Mucosa of descending colon (tissue), 3 donors: ENCODE data around the gene LPAR4. TPM values are rescaled to one million over a fixed set of nuclear protein-coding genes. Genes with fewer than 3 reads are reported as not detected.
"Not testable (repeated sequence)": the region's sequence is repeated elsewhere in the genome, so short reads cannot be mapped to it uniquely, and the experiment has no call there.

Experiments used
- ATAC-seq: fragments of 200-7000 bp; cut with Tn5 transposase; one replicate; pipeline ENCODE4 v1.9.1; 2020; ENCODE audit warnings: mild to moderate bottlenecking, moderate library complexity
- DNase-seq, 3 donors: peaks; one replicate each; pipeline ENCODE4 v3.0.0-alpha.2; 2020
- H3K36me3 ChIP-seq: fragments of 200-600 bp; one replicate; pipeline ENCODE4 v1.8.0; 2021; ENCODE audit warnings: low read depth, mild to moderate bottlenecking
- H3K4me1 ChIP-seq: fragments of 200-600 bp; one replicate; pipeline ENCODE4 v1.8.0; 2021; ENCODE audit warnings: low read depth, mild to moderate bottlenecking
- H3K4me3 ChIP-seq: fragments of 200-600 bp; one replicate; pipeline ENCODE4 v1.8.0; 2021; ENCODE audit warnings: mild to moderate bottlenecking
- H3K9me3 ChIP-seq: fragments of 200-600 bp; one replicate; pipeline ENCODE4 v1.8.0; 2021; ENCODE audit warnings: mild to moderate bottlenecking
- CTCF ChIP-seq: fragments of 200-600 bp; IDR thresholded peaks from one replicate; pipeline ENCODE4 v1.8.0; 2022; ENCODE audit warnings: antibody characterized with exemption, mild to moderate bottlenecking
- intact Hi-C, 2 donors: fragments of 100-400 bp; cut with DNase I in 1 of 2; cut with micrococcal nuclease in 1 of 2; formaldehyde crosslinking; loops; one replicate each; pipeline versions ENCODE4 v1.11.0 to v1.11.1; 2022; cut with DNase I, micrococcal nuclease
- total RNA-seq, 3 donors: library from RNA; stranded (reverse); fragmentation: NEBNext Ultra II Directional in 2 of 3; extraction: Animal tissue kit (Norgen Biotek cat#: 25700) in 2 of 3; gene quantifications; one replicate each; pipeline versions ENCODE4 v1.2.1 to v1.2.4, GENCODE V29; 2021 to 2023
- donor health status: DM: no; HTN: no; CAD: no; lungs with moderate emphysema.
- donor health status: DM: no; HTN: no; CAD: no.
- donor health status: DM: no; HTN: yes; CAD: no.

LPAR4 gene
- total RNA-seq, 3 donors from 2014 or later, result 0.29 to 0.60 TPM; not detected in 1

DNA sequence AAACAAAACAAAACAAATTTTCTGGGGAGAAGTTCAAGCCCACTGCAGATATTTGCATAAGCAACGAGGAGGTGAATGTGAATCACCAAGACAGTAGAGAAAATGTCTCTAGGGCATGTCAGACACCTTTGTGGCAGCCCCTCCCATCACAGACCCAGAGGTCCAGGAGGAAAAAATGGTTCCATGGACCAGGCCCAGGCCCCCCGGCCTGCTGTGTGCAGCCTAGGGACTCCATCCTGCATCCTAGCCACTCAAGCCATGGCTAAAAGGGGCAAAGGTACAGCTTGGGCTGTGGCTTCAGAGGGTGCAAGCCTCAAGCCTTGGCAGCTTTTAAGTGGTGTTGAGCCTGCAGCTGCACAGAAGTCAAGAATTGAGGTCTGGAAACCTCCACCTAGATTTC, 54.0 kb downstream of the LPAR4 start:
- intact Hi-C loops, result no loop called here
- no peak for DNase-seq
- Histone ChIP-seq H3K9me3 (no peaks in the 10 kb centered on the region), H3K4me3 (no peak overlapping the region), H3K36me3 (no peaks in the 10 kb centered on the region), H3K4me1 (no peaks in the 10 kb centered on the region)
- TF ChIP-seq CTCF, result no peak
- ATAC-seq, result no peak

- DNase-seq, H3K9me3 ChIP-seq, H3K36me3 ChIP-seq, H3K4me3 ChIP-seq, H3K4me1 ChIP-seq, intact Hi-C loops, ATAC-seq: not testable (repeated sequence)
These were observed 55.0 kb downstream of the LPAR4 start for GRCh38 chrX:78802526-78802925.

Other genes starting within 250 kb of the LPAR4 start
- 1 to 10 TPM in 1 of 3 donors, not detected in 2; 1.1 TPM for gene RTL3, start 88.4 kb upstream of the LPAR4 start, total RNA-seq
- 1 to 10 TPM in 2 of 3 donors, under 1 TPM in 1; 0.82 to 2.5 (median 2.3) TPM for gene P2RY10, start 197.7 kb downstream of the LPAR4 start, total RNA-seq